Kidney glomerular epithelial cell (primary cell): ENCODE results near the gene BLTP3A.
"Not testable (repeated sequence)": the region's sequence is repeated elsewhere in the genome, so short reads cannot be mapped to it uniquely, and the experiment has no call there.

Experiments used
- DNase-seq: peaks from one replicate; lab custom pipeline; 2025; lab: John Stamatoyannopoulos, UW

Gene BLTP3A

GRCh38 chr6:34791164-34791700 is 651 bp upstream of the BLTP3A start:
- DNase-seq: peak; percentile 43

- peak; percentile 41 for DNase-seq
Observed at GRCh38 chr6:34792605-34793500, 970 bp downstream of the BLTP3A start.

DNA sequence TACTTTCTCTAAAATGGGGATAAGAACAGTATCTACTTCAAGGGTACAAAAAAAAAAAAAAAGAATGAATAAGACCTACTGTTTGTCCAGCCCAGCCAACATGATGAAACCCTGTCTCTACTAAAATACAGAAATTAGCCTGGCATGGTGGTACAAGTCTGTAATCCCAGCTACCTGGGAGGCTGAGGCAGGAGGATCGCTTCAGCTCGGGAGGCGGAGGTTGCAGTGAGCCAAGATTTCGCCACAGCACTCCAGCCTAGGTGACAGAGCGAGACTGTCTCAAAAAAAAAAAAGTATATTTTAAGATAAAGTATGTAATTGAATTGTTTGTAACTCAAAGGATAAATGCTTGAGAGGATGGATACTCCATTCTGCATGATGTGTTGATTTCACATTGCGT is 2.0 kb downstream of the BLTP3A start:
- no peak for DNase-seq

GRCh38 chr6:34795836-34796425 is 4.0 kb downstream of the BLTP3A start:
- DNase-seq: no peak

DNA sequence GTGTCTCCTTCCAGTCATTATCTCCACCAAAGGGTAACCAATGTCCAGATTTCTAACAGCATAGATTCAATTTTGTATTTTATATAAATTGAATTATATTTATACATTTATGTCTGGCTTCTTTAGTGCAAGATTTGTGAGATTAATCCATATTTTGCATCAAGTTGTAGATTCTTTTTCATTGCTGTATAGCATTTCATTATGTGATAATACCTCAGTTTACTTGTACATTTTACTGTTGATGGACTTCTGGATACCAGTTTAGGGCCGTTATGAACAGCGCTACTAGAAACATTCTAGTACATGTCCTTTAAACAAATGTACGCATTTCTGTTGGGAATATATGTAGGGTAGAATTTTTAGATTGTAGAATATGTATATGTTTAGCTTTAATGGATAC is 6.2 kb downstream of the BLTP3A start:
- no peak for DNase-seq

- DNase-seq: no peak
Observed at GRCh38 chr6:34799547-34799946, 7.7 kb downstream of the BLTP3A start.

GRCh38 chr6:34804543-34804942 is 12.7 kb downstream of the BLTP3A start:
- no peak for DNase-seq

GRCh38 chr6:34805074-34805473 is 13.2 kb downstream of the BLTP3A start:
- DNase-seq: not testable (repeated sequence)

DNA sequence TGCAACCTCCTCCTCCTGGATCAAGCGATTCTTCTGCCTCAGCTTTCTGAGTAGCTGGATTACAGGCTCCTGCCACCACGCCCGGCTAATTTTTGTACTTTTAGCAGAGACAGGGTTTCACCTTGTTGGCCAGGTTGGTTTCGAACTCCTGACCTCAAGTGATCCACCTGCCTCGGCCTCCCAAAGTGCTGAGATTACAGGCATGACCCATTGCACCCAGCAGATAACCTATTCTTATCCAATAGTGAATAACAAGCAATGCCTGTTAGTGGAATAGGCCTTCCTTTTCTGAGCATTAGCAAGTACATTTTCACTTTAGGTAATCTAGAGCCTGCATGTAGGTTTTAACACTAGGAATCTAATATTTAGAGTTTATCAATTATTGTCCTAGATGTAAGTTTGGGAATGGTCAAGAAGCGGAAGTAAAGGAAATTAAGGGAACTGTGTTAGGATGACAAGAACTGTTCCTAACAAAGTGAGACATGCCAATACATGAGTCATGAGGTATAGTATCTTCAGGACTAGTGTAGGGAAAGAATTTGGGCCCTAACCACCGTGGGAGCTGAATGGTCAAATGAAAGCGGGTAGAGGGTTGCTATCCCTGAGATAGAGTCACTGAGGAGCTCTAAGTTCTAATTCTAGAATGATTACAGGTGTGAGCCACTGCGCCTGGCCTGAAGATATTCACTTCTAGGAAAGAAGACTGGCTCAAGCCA is 15.0 kb downstream of the BLTP3A start:
- no peak for DNase-seq

DNA sequence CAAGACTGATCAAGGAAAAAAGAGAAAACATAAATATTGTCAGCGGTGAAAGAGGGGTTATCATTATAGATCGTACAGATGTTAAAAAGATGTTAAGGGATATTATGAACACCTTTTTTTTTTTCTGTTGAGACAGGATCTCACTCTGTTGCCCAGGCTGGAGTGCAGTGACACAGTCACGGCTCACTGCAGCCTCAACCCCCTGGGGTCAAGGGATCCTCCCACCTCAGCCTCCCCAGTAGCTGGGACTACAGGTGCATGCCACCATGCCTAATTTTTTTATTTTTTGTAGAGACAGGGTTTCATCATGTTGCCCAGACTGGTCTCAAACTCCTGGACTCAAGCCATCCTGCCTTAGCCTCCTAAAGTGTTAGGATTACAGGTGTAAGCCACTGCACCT is 16.6 kb downstream of the BLTP3A start:
- DNase-seq: not testable (repeated sequence)

GRCh38 chr6:34809419-34809818 is 17.5 kb downstream of the BLTP3A start:
- DNase-seq: not testable (repeated sequence)

- DNase-seq: no peak
Observed at GRCh38 chr6:34810017-34810882, 18.4 kb downstream of the BLTP3A start.

DNA sequence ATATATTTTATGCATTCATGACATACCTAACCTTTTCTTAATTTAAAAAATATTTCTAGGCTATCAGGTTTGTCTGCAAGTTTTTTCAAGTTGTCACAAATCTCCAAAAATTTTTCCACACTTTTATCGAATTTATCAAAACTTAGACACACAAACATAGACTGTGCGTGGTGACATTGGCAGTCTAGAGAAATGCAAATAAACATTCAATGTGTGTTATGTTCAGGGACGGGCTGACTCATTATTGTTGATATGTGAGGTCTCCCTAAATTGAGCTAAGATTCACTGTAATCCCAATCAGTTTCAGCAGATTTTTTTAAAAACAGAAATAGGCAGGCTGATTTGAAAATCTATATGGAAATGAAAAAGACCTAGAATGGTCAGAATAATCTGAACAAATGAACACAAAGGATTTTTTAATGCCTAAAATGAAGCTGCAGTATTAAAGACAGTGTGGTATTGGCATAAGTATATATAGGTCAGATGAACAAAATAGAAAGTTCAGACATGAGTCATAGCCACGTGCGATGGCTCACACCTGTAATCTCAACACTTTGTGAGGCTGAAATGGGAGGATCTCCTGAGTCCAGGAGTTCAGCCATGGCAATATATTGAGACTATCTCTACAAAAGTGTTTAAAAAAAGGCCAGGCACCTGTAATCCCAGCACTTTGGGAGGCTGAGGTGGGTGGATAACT is 19.2 kb downstream of the BLTP3A start:
- no peak for DNase-seq

DNA sequence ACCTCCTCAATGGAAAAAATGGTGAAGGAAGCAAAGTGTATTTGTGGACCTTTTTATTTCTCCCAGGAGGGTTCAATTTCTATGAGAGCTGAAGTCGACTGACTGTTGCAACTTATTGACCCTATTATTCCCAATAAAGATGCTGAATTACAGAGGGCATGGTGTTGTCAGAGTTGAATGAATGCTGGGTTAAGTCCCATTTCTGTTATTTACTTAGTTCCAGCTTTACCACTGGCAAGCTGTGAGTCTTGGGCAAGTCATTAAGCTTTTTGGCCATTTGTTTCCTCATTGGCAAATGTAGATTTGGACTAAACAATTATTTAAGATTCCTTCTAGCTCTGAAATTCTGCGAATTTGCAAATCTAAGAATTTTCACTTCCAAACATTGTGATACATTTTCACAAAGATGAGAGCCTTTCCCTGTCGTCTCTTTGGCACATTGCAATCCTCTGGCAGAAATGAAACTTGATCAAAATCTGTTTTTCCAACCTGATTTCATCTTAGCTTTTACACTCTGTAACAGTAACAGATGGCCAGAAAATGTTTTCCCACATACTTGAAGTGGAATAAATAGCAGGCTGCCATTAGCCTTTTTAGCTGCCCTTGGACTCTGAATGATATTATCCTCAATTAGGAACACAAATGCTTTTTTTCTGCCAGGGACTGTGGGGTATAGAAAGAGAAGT is 21.3 kb downstream of the BLTP3A start:
- no peak for DNase-seq

- no peak for DNase-seq
Observed at GRCh38 chr6:34816635-34817301, 24.9 kb downstream of the BLTP3A start.

DNA sequence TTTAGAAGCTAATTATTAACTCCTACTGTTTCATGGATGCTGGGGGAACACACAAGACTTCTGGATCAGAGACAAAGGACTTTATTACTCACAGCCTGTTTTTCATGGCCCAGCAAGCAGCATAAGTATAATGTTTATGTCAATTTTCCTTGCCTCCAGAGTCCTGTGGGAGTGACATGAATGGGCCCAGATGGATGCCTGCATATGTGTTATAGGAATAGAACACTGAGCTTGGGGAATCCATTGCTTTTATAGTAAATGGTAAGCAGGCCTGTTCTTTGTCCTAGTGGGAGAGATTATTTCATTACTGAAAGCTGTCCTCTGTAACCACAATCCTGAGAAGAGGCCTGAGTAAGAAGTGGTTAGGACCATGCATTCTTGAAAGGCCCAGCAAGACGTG is 25.6 kb downstream of the BLTP3A start:
- peak; percentile 77 for DNase-seq

DNA sequence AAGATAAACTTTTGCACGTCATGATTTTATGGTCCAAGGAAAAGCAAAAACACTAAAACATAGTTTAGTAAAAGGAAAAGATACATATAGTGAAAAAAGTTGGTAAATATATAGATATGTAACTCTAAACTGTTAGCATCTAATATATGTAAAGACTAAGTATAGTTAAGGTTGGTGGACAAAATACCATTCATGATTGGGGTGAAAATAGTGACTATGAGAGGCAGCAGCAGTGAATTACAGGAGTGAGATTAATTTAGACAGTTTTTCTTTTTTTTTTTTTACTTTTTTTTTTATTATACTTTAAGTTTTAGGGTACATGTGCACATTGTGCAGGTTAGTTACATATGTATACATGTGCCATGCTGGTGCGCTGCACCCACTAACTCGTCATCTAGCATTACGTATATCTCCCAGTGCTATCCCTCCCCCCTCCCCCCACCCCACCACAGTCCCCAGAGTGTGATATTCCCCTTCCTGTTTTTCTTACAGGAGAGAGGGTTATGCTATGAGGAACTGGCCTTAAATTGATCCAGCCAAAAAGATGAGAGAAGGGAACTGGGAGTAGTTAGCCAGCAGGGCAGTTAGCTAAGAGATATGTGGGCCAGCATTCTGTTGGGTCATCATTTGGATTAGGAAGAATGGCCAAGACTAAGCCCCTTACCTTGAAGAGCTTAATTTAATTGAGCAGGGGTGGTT is 27.1 kb downstream of the BLTP3A start:
- DNase-seq: not testable (repeated sequence)

DNA sequence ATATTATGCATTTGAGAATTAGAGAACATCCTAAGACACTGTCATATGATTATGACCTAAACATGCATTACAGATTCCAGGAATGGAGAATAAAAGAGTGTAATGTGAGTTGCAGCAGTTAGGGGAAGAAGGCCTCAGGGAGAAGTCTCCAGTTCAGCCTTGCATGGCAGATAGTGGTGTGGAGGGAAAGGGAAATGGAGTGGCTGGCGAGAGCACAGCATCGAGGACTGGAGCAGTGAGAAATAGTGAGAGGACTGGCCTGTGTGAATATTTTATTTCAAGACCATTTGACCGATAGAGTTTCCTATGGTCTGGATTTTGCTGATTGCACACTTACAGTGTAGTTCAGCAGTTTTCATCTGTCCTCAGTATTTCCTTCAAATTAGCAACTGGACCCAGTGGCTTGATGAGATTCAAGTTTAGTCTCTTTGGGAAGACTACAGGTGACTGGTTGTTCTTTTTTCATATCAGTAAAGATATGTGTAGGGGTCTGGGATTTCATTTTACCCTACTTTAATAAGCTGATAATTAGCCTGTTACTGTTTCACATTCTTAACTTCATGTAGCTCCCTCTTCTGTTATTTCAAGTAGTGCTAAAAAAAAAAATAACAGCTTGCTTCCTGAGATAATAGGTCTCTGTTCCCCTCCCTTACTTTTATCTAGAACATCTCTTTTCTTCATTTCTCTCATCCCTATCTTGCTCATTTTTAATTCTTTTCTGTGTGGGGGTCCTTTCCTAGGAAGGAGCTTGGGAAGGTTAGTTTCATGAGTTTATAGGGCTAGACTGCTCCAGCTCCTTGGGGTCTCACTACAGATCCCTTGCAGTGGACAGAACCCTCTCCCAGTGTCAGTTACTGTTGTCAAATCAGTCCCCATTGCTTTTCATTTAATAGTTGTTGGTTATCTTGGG is 27.9 kb downstream of the BLTP3A start:
- DNase-seq: no peak
